ENCODE data around the gene GAA.
A peak's percentile ranks its signal among the peaks of the same experiment; 100 is the strongest.

- TF ChIP-seq MEIS1 (CRISPR knock-in tag; IDR thresholded peaks at IDR 0.05; ENCODE audit: borderline replicate concordance), result no peak
- no peak for TF ChIP-seq ZNF546 (CRISPR knock-in tag; conservative IDR thresholded peaks at IDR 0.05)
- no peak for TF ChIP-seq ZNF230 (CRISPR knock-in tag; IDR thresholded peaks at IDR 0.05)
- no peak for TF ChIP-seq ATF6 (CRISPR knock-in tag; conservative IDR thresholded peaks at IDR 0.05)
- no peak for TF ChIP-seq ADNP (CRISPR knock-in tag; IDR thresholded peaks at IDR 0.05)
- TF ChIP-seq ZUFSP (CRISPR knock-in tag; IDR thresholded peaks at IDR 0.05; ENCODE audit: borderline replicate concordance), result no peak
- TF ChIP-seq FUBP1 (CRISPR knock-in tag; IDR thresholded peaks at IDR 0.05; ENCODE audit: borderline replicate concordance), result no peak
- TF ChIP-seq ZNF362 (CRISPR knock-in tag; IDR thresholded peaks at IDR 0.05; ENCODE audit: borderline replicate concordance), result no peak
- no peak for TF ChIP-seq FLYWCH1 (CRISPR knock-in tag; IDR thresholded peaks at IDR 0.05)
- TF ChIP-seq MYC (CRISPR knock-in tag; IDR thresholded peaks at IDR 0.05; ENCODE audit: borderline replicate concordance), result no peak
- TF ChIP-seq ZNF660 (CRISPR knock-in tag; IDR thresholded peaks at IDR 0.05; ENCODE audit: borderline replicate concordance, low read depth), result no peak
- TF ChIP-seq MAFK (conservative IDR thresholded peaks at IDR 0.05 in 1 of 2, IDR thresholded peaks at IDR 0.05 in 1 of 2; ENCODE audit: low read length in 2 of 2), result peak; percentile 44 to 74
- peak; percentile 38; the same call in 1 of the 2 replicates for TF ChIP-seq HOXA3 (CRISPR knock-in tag; IDR thresholded peaks at IDR 0.05)
- no peak for TF ChIP-seq EP300 (IDR thresholded peaks at IDR 0.05; ENCODE audit: low read depth in 2 of 2, low read length in 2 of 2)
- peak; percentile 65 for TF ChIP-seq EP300 (CRISPR knock-in tag; IDR thresholded peaks at IDR 0.05; ENCODE audit: borderline replicate concordance)
These were observed 37.4 kb upstream of the GAA start for GRCh38 chr17:80063830-80064585.

All from HepG2 (cell line).